H9 (cell line): ENCODE data around the gene MTCL1. TPM values are rescaled to one million over a fixed set of nuclear protein-coding genes. Genes with fewer than 3 reads are reported as not detected.
A peak's percentile ranks its signal among the peaks of the same experiment; 100 is the strongest.

Source experiments
- DNase-seq: peaks from one replicate; pipeline ENCODE4 v3.0.0-alpha.2; 2017
- H2AFZ ChIP-seq: one replicate; pipeline ENCODE4 v1.6.1; 2013; ENCODE audit warnings: mild to moderate bottlenecking, low read length, control low read depth, moderate library complexity
- H2AK5ac ChIP-seq: 2 replicates; pipeline ENCODE4 v1.6.1; 2013; ENCODE audit warnings: low read length, control low read depth, mixed read lengths; ENCODE audit not compliant: insufficient read length
- H2BK120ac ChIP-seq: one replicate; pipeline ENCODE4 v1.6.1; 2013; ENCODE audit warnings: low read depth, mild to moderate bottlenecking, low read length, control low read depth, inconsistent platforms; ENCODE audit not compliant: poor library complexity, severe bottlenecking
- H2BK12ac ChIP-seq: 2 replicates; pipeline ENCODE4 v1.6.1; 2013; ENCODE audit warnings: low read length, control low read depth, mixed read lengths, low read depth; ENCODE audit not compliant: insufficient read length
- H2BK15ac ChIP-seq: 2 replicates; pipeline ENCODE4 v1.6.1; 2013; ENCODE audit warnings: low read depth, low read length, control low read depth
- H2BK20ac ChIP-seq: one replicate; pipeline ENCODE4 v1.6.1; 2013; ENCODE audit warnings: low read depth, mild to moderate bottlenecking, low read length, control low read depth, inconsistent platforms; ENCODE audit not compliant: poor library complexity, severe bottlenecking
- H2BK5ac ChIP-seq: 2 replicates; pipeline ENCODE4 v1.6.1; 2013; ENCODE audit warnings: low read length, control low read depth, mixed read lengths; ENCODE audit not compliant: insufficient read length
- H3K14ac ChIP-seq: 2 replicates; pipeline ENCODE4 v1.6.1; 2013; ENCODE audit warnings: low read length, control low read depth; ENCODE audit not compliant: insufficient read depth
- H3K18ac ChIP-seq: 2 replicates; pipeline ENCODE4 v1.6.1; 2013; ENCODE audit warnings: low read depth, mild to moderate bottlenecking, mixed read lengths, low read length, control low read depth; ENCODE audit not compliant: insufficient read length
- H3K23ac ChIP-seq: 2 replicates; pipeline ENCODE4 v1.6.1; 2013; ENCODE audit warnings: low read length, control low read depth, mixed read lengths, low read depth; ENCODE audit not compliant: insufficient read length
- H3K23me2 ChIP-seq: 2 replicates; pipeline ENCODE4 v1.6.1; 2013; ENCODE audit warnings: low read depth, mild to moderate bottlenecking, mixed read lengths, low read length, control low read depth; ENCODE audit not compliant: insufficient read length, poor library complexity, severe bottlenecking
- H3K27ac ChIP-seq: 2 replicates; pipeline ENCODE4 v1.5.1; 2013; ENCODE audit warnings: low read length, control low read depth, mixed read lengths, low read depth; ENCODE audit not compliant: insufficient read length
- H3K27me3 ChIP-seq: 2 replicates; pipeline ENCODE4 v1.6.1; 2013; ENCODE audit warnings: low read length, control low read depth, inconsistent platforms; ENCODE audit not compliant: insufficient read depth
- H3K4ac ChIP-seq: 2 replicates; pipeline ENCODE4 v1.6.1; 2013; ENCODE audit warnings: low read depth, mild to moderate bottlenecking, control low read depth, inconsistent platforms, low read length, moderate library complexity
- H3K4me1 ChIP-seq: 2 replicates; pipeline ENCODE4 v1.6.1; 2013; ENCODE audit warnings: low read length, control low read depth, inconsistent platforms; ENCODE audit not compliant: insufficient read depth
- H3K4me2 ChIP-seq: 2 replicates; pipeline ENCODE4 v1.6.1; 2013; ENCODE audit warnings: low read length, control low read depth, mixed read lengths; ENCODE audit not compliant: insufficient read length, insufficient read depth
- H3K56ac ChIP-seq: 2 replicates; pipeline ENCODE4 v1.6.1; 2013; ENCODE audit warnings: low read depth, mild to moderate bottlenecking, mixed read lengths, low read length, control low read depth; ENCODE audit not compliant: insufficient read length
- H3K79me1 ChIP-seq: 2 replicates; pipeline ENCODE4 v1.6.1; 2013; ENCODE audit warnings: low read depth, mild to moderate bottlenecking, moderate library complexity, low read length, control low read depth, inconsistent platforms; ENCODE audit not compliant: insufficient read depth, poor library complexity, severe bottlenecking
- H3K79me2 ChIP-seq: 2 replicates; pipeline ENCODE4 v1.6.1; 2013; ENCODE audit warnings: low read length, control low read depth, inconsistent platforms; ENCODE audit not compliant: insufficient read depth
- H3K9ac ChIP-seq: 2 replicates; pipeline ENCODE4 v1.6.1; 2013; ENCODE audit warnings: low read length, control low read depth, mixed read lengths; ENCODE audit not compliant: insufficient read length; ENCODE audit errors: extremely low read depth
- H3K9me3 ChIP-seq: one replicate; pipeline ENCODE4 v1.6.1; 2013; ENCODE audit warnings: low read depth, low read length, inconsistent platforms; ENCODE audit not compliant: control insufficient read depth
- H3T11ph ChIP-seq: one replicate; pipeline ENCODE4 v1.6.1; 2013; ENCODE audit warnings: mild to moderate bottlenecking, low read length, control low read depth, inconsistent platforms
- H4K20me1 ChIP-seq: one replicate; pipeline ENCODE4 v1.6.1; 2013; ENCODE audit not compliant: control insufficient read depth, insufficient read length, insufficient read depth
- H4K5ac ChIP-seq: 2 replicates; pipeline ENCODE4 v1.6.1; 2013; ENCODE audit warnings: low read depth, mild to moderate bottlenecking, mixed read lengths, low read length, control low read depth; ENCODE audit not compliant: insufficient read length
- H4K8ac ChIP-seq: replicated peaks from 2 replicates; pipeline ENCODE4 v1.6.1; 2013; ENCODE audit warnings: low read length, control low read depth, mixed read lengths, low read depth; ENCODE audit not compliant: insufficient read length
- H4K91ac ChIP-seq: 2 replicates; pipeline ENCODE4 v1.6.1; 2013; ENCODE audit warnings: low read depth, mild to moderate bottlenecking, moderate library complexity, mixed read lengths, low read length, control low read depth; ENCODE audit not compliant: insufficient read length
- H3K27ac Mint-ChIP-seq, 3 experiments: 2 replicates in 2 of 3; 3 replicates in 1 of 3; pipeline ENCODE4 v1.8.0; 2020 to 2021; ENCODE audit warnings: mixed read lengths in 3 of 3, mild to moderate bottlenecking in 1 of 3, moderate library complexity in 1 of 3
- H3K27me3 Mint-ChIP-seq: 2 replicates; pipeline ENCODE4 v1.8.0; 2021; ENCODE audit warnings: low read depth, mild to moderate bottlenecking, moderate library complexity, mixed read lengths
- H3K36me3 Mint-ChIP-seq, 3 experiments: 2 replicates in 2 of 3; 3 replicates in 1 of 3; pipeline ENCODE4 v1.8.0; 2020 to 2021; ENCODE audit warnings: low read depth in 3 of 3, mixed read lengths in 3 of 3; ENCODE audit not compliant: insufficient read depth in 1 of 3
- H3K4me1 Mint-ChIP-seq, 2 experiments: 2 replicates each; pipeline ENCODE4 v1.8.0; 2020; ENCODE audit warnings: mixed read lengths in 2 of 2
- H3K4me3 Mint-ChIP-seq, 2 experiments: 2 replicates in 1 of 2; 3 replicates in 1 of 2; pipeline ENCODE4 v1.8.0; 2020 to 2021; ENCODE audit warnings: mild to moderate bottlenecking in 2 of 2, mixed read lengths in 2 of 2, moderate library complexity in 1 of 2
- H3K9me3 Mint-ChIP-seq, 2 experiments: 2 replicates in 1 of 2; 3 replicates in 1 of 2; pipeline ENCODE4 v1.8.0; 2020; ENCODE audit warnings: mild to moderate bottlenecking in 2 of 2, mixed read lengths in 2 of 2, moderate library complexity in 1 of 2
- CTCF ChIP-seq: fragments of 200-600 bp; sonication (generic); conservative IDR thresholded peaks from 3 replicates; pipeline ENCODE4 v1.8.0; 2021; ENCODE audit warnings: antibody characterized with exemption, mild to moderate bottlenecking
- WGBS: extraction: QIAGEN DNeasy Blood & Tissue Kit; methylation state at CpG from one replicate; pipeline ENCODE4 v1.1.7; 2013; ENCODE audit warnings: missing lambda C conversion rate, low lambda C conversion rate, mixed read lengths; ENCODE audit not compliant: insufficient read length; ENCODE audit errors: extremely low coverage; 5-methylcytosine and 5-hydroxymethylcytosine counted together
- total RNA-seq: library from RNA; stranded (reverse); gene quantifications from 2 replicates; pipeline ENCODE4 v1.2.1, GENCODE V29; 2021

MTCL1 gene
- total RNA-seq, 1 experiment from 2014 or later: 50.7 TPM

GRCh38 chr18:8656232-8656631, 49.1 kb upstream of the MTCL1 start:
- Histone ChIP-seq H2BK15ac (no peak overlapping the region), H3K18ac (no peak overlapping the region), H2BK120ac (no peak overlapping the region), H3K4me1 (peaks cover 3% of the 10 kb centered on the region), H4K91ac (no peak overlapping the region), H2BK20ac (no peak overlapping the region), H2BK12ac (no peak overlapping the region), H3K79me1 (no peaks in the 10 kb centered on the region), H2AK5ac (no peak overlapping the region), H3K4me2 (no peak overlapping the region), H3T11ph (no peak overlapping the region), H3K79me2 (no peaks in the 10 kb centered on the region), H3K9me3 (no peaks in the 10 kb centered on the region), H3K27me3 (no peaks in the 10 kb centered on the region), H3K56ac (no peak overlapping the region), H2AFZ (no peak overlapping the region), H4K8ac (no peak overlapping the region), H3K4ac (no peak overlapping the region), H3K14ac (no peak overlapping the region), H2BK5ac (no peak overlapping the region), H3K23me2 (no peaks in the 10 kb centered on the region), H3K27ac (no peak overlapping the region), H3K23ac (no peak overlapping the region), H3K9ac (no peak overlapping the region), H4K5ac (no peak overlapping the region), H4K20me1 (no peaks in the 10 kb centered on the region)
- DNase-seq: no peak
- H3K36me3 Mint-ChIP-seq: no peaks in the 10 kb centered on the region
- no peak overlapping the region for H3K4me3 Mint-ChIP-seq
- WGBS: no CpG with 5 or more reads among the region's 6 CpGs
- TF ChIP-seq CTCF: no peak
- H3K9me3 Mint-ChIP-seq: peaks cover 0 to under 1% of the 10 kb centered on the region in 2 experiments; a peak in 4 of 5 replicates
- no peaks in the 10 kb centered on the region; the same call in 1 of the 2 replicates for H3K27me3 Mint-ChIP-seq
- H3K4me1 Mint-ChIP-seq: peaks cover 26 to 27% of the 10 kb centered on the region in 2 experiments
- peak overlapping the region in 1 of 3 experiments; percentile 52; a peak in 1 of 7 replicates for H3K27ac Mint-ChIP-seq
